Breast epithelium (tissue), 4 donors: ENCODE measurements around the gene HOATZ. TPM values are rescaled to one million over a fixed set of nuclear protein-coding genes. Genes with fewer than 3 reads are reported as not detected.
A peak's percentile ranks its signal among the peaks of the same experiment; 100 is the strongest.

Experiments
- DNase-seq, 2 donors: peaks; one replicate each; pipeline ENCODE4 v3.0.0-alpha.2; 2019; ENCODE audit warnings: low spot score in 2 of 2
- H3K27ac ChIP-seq, 2 donors: fragments of 200-600 bp; sonication (generic) in 1 of 2; one replicate each; pipeline ENCODE4 v1.5.1; 2016 to 2019; ENCODE audit warnings: mild to moderate bottlenecking in 1 of 2
- H3K27me3 ChIP-seq, 2 donors: fragments of 200-600 bp; sonication (generic) in 1 of 2; one replicate each; pipeline versions ENCODE4 v1.5.1 to v1.6.0; 2017 to 2019; ENCODE audit warnings: control low read depth in 1 of 2, mild to moderate bottlenecking in 1 of 2
- H3K36me3 ChIP-seq: fragments of 200-600 bp; one replicate; pipeline ENCODE4 v1.5.1; 2019
- H3K4me1 ChIP-seq, 2 donors: fragments of 200-600 bp; sonication (generic); one replicate each; pipeline ENCODE4 v1.5.1; 2016 to 2019; ENCODE audit warnings: control low read depth in 1 of 2
- H3K4me3 ChIP-seq, 3 donors: fragments of 200-600 bp; sonication (generic); 1 replicate in 2 of 3; 2 replicates in 1 of 3; pipeline ENCODE4 v1.5.1; 2016 to 2019; ENCODE audit warnings: mild to moderate bottlenecking in 3 of 3, moderate library complexity in 2 of 3
- H3K9me3 ChIP-seq, 2 donors: fragments of 200-600 bp; sonication (generic) in 1 of 2; one replicate each; pipeline ENCODE4 v1.5.1; 2016 to 2019; ENCODE audit warnings: control low read depth in 1 of 2
- CTCF ChIP-seq, 3 donors: fragments of 450-650 bp; IDR thresholded peaks; one replicate each; pipeline ENCODE4 v1.5.1; 2016 to 2017; ENCODE audit warnings: antibody characterized with exemption in 3 of 3, mild to moderate bottlenecking in 3 of 3, moderate library complexity in 3 of 3
- POLR2A ChIP-seq: fragments of 450-650 bp; IDR thresholded peaks from one replicate; pipeline ENCODE4 v1.6.1; 2016; ENCODE audit warnings: antibody characterized with exemption, mild to moderate bottlenecking, moderate library complexity
- POLR2AphosphoS5 ChIP-seq, 3 donors: sonication (generic); formaldehyde crosslinking; IDR thresholded peaks; one replicate each; pipeline ENCODE4 v1.6.1; 2017; ENCODE audit warnings: antibody characterized with exemption in 3 of 3
- intact Hi-C: fragments of 100-400 bp; cut with DNase I; formaldehyde crosslinking; loops from one replicate; pipeline ENCODE4 v1.15.1; 2023; ENCODE audit warnings: low total_unique reads
- total RNA-seq, 3 donors: library from RNA; depleted of rRNA; stranded (reverse); fragments of >200 nt; gene quantifications; one replicate each; pipeline ENCODE4 v1.1.0, GENCODE V29; 2016

Gene HOATZ
- total RNA-seq, 3 donors from 2014 or later: not detected

DNA sequence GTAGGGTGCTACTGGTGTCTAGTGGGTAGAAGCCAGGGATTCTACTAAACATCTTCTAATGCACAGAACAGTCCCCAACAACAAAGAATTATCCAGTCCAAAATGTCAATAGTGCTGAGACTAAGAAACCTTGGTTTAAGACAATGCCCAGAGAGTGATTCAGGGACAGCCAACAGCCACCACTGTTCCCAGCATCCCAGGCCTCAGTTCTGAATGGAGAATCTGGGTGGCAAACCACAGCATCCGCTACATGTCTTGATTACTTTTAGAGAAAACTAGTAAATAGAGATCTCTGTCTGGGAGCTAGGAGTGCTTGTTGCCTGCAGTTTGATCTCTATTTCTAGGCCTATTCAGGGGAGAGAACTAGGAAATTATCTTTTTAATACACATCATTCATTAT is 66.8 kb downstream of the HOATZ start:
- TF ChIP-seq POLR2A (no peak), CTCF (IDR thresholded peaks at IDR 0.05) (no peak), POLR2AphosphoS5 (IDR thresholded peaks at IDR 0.05) (no peak)
- Histone ChIP-seq H3K27me3 (no peaks in the 10 kb centered on the region), H3K4me3 (no peak overlapping the region), H3K36me3 (no peaks in the 10 kb centered on the region), H3K4me1 (no peaks in the 10 kb centered on the region), H3K9me3 (no peaks in the 10 kb centered on the region), H3K27ac (no peak overlapping the region)
- no peak for DNase-seq
- intact Hi-C loops: no loop called here

DNA sequence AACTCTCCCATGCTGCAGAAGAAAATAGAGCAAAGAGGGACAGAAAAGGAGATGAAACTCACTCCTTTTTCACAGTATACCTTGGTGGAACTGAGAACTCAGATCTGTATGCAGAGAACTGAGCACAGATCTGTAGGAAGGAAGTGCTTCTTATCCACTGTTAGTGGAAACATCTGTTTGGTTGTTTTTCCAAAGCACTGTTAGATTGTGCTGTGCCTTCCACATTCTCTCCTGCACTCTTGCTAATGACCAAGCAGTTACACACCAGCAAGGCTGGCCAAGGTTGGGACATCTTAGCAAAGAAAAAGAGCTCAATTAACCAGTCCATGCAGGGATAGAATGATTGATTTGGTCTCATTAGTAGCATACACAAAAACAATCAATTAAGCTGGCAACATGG is 67.6 kb downstream of the HOATZ start:
- intact Hi-C loops: no loop called here
- H3K4me1 ChIP-seq: no peaks in the 10 kb centered on the region
- no peaks in the 10 kb centered on the region for H3K27me3 ChIP-seq
- no peak for DNase-seq
- no peak overlapping the region for H3K4me3 ChIP-seq
- no peak overlapping the region for H3K27ac ChIP-seq
- H3K36me3 ChIP-seq: no peaks in the 10 kb centered on the region
- no peak for TF ChIP-seq POLR2AphosphoS5 (IDR thresholded peaks at IDR 0.05)
- no peak for TF ChIP-seq CTCF (IDR thresholded peaks at IDR 0.05)
- no peak for TF ChIP-seq POLR2A
- no peaks in the 10 kb centered on the region for H3K9me3 ChIP-seq

- TF ChIP-seq CTCF (IDR thresholded peaks at IDR 0.05): no peak
- no peak for TF ChIP-seq POLR2AphosphoS5 (IDR thresholded peaks at IDR 0.05)
- no peak for TF ChIP-seq POLR2A
These were observed 68.3 kb downstream of the HOATZ start for GRCh38 chr11:111582881-111583280.

GRCh38 chr11:111585371-111585770 is 70.8 kb downstream of the HOATZ start:
- intact Hi-C loops: no loop called here
- Histone ChIP-seq H3K4me1 (no peaks in the 10 kb centered on the region), H3K36me3 (no peaks in the 10 kb centered on the region), H3K9me3 (no peaks in the 10 kb centered on the region), H3K4me3 (no peak overlapping the region), H3K27ac (no peak overlapping the region), H3K27me3 (no peaks in the 10 kb centered on the region)
- no peak for DNase-seq
- TF ChIP-seq POLR2AphosphoS5 (IDR thresholded peaks at IDR 0.05) (no peak), CTCF (IDR thresholded peaks at IDR 0.05) (no peak), POLR2A (no peak)

More at GRCh38 chr11:111582881-111583280, 68.3 kb downstream of the HOATZ start:
- Histone ChIP-seq H3K36me3 (no peaks in the 10 kb centered on the region), H3K4me3 (no peak overlapping the region), H3K9me3 (no peaks in the 10 kb centered on the region), H3K4me1 (no peaks in the 10 kb centered on the region), H3K27ac (no peak overlapping the region), H3K27me3 (no peaks in the 10 kb centered on the region)
- DNase-seq: no peak
- intact Hi-C loops: no loop called here

- no peak for TF ChIP-seq POLR2AphosphoS5 (IDR thresholded peaks at IDR 0.05)
- TF ChIP-seq CTCF (IDR thresholded peaks at IDR 0.05): peak in 2 of 3 donors; percentile 44 to 68
- Histone ChIP-seq H3K9me3 (no peaks in the 10 kb centered on the region), H3K27me3 (no peaks in the 10 kb centered on the region), H3K4me1 (no peaks in the 10 kb centered on the region), H3K4me3 (no peak overlapping the region), H3K27ac (no peak overlapping the region), H3K36me3 (no peaks in the 10 kb centered on the region)
- intact Hi-C loops: no loop called here
- no peak for DNase-seq
These were observed 71.8 kb downstream of the HOATZ start for GRCh38 chr11:111586388-111586831.

Other genes with a start within 250 kb of the HOATZ start
- gene POU2AF3, start 216.2 kb upstream of the HOATZ start, total RNA-seq: 1 to 10 TPM; 1.4 to 3.6 (median 1.6) TPM
- 1 to 10 TPM in 2 of 3 donors, under 1 TPM in 1; 0.16 to 5.6 (median 3.5) TPM for gene POU2AF1, start 135.5 kb upstream of the HOATZ start, total RNA-seq
- gene BTG4, start 2.4 kb upstream of the HOATZ start, total RNA-seq: not detected
- 10 to 100 TPM in 2 of 3 donors, 1 to 10 TPM in 1; 2.1 to 21.3 (median 19.9) TPM for gene LAYN, start 25.9 kb downstream of the HOATZ start, total RNA-seq
- gene SIK2, start 87.7 kb downstream of the HOATZ start, total RNA-seq: 10 to 100 TPM; 19.0 to 56.6 (median 30.7) TPM